ENCODE results near the gene DGKD.

DGKD gene

DNA sequence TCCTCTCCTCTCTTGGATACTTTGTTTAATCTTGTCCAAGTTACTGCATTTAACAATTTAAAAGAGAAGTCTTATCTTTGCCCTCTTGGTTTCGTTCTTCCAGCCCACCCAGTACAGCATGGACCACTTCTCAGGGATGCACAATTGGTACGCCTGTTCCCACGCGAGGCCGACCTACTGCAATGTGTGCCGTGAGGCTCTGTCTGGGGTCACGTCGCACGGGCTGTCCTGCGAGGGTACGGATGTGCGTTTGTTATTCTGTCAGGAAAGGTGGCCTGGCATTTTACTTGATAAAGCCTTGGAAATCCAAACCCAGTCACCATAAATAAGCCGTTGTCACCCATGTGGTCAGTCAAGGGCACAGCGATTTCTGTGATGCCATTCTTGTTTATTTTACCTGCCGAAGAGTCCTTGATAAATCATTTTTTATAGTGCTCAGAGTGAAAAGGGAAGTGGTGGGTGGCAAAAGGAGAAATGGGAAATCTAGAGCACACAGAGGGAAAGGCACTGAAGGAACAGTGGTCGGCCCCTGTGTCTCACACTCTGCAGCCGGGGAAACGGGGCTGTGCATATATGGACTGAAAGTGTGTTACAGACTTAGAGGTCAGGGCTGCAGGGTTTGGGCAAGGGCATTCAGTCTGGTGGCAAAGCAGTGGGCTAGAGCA, 80.5 kb downstream of the DGKD start:
- H3K27me3 Mint-ChIP-seq, result no peaks in the 10 kb centered on the region
- H3K4me1 Mint-ChIP-seq (ENCODE audit: low read depth), result peaks cover 16% of the 10 kb centered on the region
- no peak overlapping the region for H3K27ac Mint-ChIP-seq
- H3K9me3 Mint-ChIP-seq, result no peaks in the 10 kb centered on the region
- H3K4me3 Mint-ChIP-seq, result no peak overlapping the region
- intact Hi-C loops (cut with micrococcal nuclease), result loop anchor here (5.0 kb wide), 1 partner anchor 157 kb away; no protein-coding TSS in a partner anchor
- H3K36me3 Mint-ChIP-seq (ENCODE audit: low read depth), result peaks cover 53% of the 10 kb centered on the region

DNA sequence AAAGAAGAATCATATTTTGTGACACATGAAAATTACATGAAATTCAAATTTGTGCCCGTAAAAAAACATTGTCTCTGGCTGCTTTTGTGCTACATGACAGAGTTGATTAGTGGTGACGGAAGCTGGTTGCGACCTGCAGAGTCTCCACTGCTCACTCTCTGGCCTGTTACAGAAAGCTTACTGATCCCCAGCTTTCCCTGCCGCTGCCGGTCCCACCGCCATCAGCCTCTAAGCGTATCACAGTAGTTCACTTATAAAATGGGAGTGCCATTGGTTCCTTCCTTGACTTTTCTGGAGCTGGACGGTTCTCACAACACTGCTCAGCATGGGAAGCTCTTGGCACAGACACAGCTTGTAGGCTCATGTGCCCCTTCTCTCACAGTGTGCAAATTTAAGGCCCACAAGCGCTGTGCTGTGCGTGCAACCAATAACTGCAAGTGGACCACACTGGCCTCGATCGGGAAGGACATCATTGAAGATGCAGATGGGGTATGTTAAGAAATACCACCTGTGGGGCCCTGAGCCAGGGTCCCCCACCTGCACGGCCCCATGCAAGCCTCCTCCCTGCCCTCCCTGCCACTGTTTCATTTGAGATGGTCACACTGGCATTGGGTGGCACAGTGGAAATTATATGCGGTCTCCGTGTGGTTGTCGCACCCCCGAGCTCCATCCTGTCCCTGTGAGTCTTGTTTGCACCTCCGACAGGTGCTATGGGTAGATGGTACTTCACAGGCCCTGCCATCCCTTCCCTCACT, 81.3 kb downstream of the DGKD start:
- H3K4me1 Mint-ChIP-seq (ENCODE audit: low read depth), result peaks cover 16% of the 10 kb centered on the region
- H3K9me3 Mint-ChIP-seq, result no peaks in the 10 kb centered on the region
- H3K4me3 Mint-ChIP-seq, result no peak overlapping the region
- no peak overlapping the region for H3K27ac Mint-ChIP-seq
- H3K27me3 Mint-ChIP-seq, result no peaks in the 10 kb centered on the region
- peaks cover 61% of the 10 kb centered on the region for H3K36me3 Mint-ChIP-seq (ENCODE audit: low read depth)
- intact Hi-C loops (cut with micrococcal nuclease), result loop anchor here (5.0 kb wide), 1 partner anchor 158 kb away; no protein-coding TSS in a partner anchor

DNA sequence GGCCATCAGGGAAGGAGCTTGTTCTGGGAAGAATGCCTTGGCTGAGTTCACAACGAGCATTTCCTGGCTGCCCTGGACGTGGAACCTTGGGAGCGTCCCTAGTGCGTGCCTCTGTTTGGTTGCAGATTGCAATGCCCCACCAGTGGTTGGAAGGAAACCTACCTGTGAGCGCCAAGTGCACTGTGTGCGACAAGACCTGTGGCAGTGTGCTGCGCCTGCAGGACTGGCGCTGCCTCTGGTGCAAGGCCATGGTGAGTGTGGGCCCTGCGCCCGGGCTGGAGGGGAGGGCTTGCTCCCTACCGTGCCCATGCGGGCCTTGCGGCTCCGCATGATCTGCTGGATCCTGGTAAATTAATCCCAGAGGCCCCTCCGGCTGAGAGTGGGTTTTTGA, 81.9 kb downstream of the DGKD start:
- Mint-ChIP-seq H3K4me3 (no peak overlapping the region), H3K27me3 (no peaks in the 10 kb centered on the region), H3K9me3 (no peaks in the 10 kb centered on the region), H3K27ac (no peak overlapping the region), H3K4me1 (ENCODE audit: low read depth) (peaks cover 16% of the 10 kb centered on the region), H3K36me3 (ENCODE audit: low read depth) (peaks cover 67% of the 10 kb centered on the region)
- intact Hi-C loops (cut with micrococcal nuclease), result loop anchor here (5.0 kb wide), 1 partner anchor 159 kb away; no protein-coding TSS in a partner anchor

DNA sequence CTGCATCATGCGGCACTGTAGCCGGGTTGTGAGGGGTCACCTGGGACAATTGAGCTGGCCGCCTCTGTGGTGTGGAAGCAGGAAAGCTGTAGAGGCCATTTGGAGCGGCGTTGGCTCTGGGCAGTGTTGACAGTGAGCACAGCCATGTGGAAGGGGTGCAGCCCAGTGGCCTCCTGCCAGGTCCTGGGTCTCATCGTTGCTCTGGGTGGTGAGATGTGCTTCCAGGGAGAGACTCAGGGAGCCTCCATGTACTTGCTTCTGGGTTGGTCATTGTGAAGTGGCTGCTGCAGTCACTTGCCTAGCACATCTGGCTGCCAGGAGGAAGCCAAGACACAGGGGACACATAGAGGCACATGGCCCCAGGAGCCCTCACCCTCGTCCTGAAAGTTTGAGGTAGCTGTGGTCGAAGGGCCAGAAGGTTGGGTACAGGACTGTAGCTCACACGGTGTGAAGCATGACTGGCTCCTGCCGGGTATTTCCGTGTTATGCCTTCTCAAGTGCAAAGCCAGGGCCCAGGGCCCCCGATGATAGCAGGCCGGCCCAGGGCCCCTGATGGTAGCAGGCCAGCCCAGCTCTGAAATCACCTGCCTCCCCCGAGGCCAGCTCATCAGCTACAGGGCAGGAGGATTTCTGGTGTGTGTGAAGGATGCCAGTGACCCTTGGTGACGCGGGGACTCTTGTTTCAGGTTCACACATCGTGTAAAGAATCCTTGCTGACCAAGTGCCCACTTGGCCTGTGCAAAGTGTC, 82.6 kb downstream of the DGKD start:
- no peak overlapping the region for H3K4me3 Mint-ChIP-seq
- intact Hi-C loops (cut with micrococcal nuclease), result loop anchor here (5.0 kb wide), 1 partner anchor 160 kb away; no protein-coding TSS in a partner anchor
- H3K4me1 Mint-ChIP-seq (ENCODE audit: low read depth), result peaks cover 16% of the 10 kb centered on the region
- H3K9me3 Mint-ChIP-seq, result no peaks in the 10 kb centered on the region
- no peaks in the 10 kb centered on the region for H3K27me3 Mint-ChIP-seq
- no peak overlapping the region for H3K27ac Mint-ChIP-seq
- H3K36me3 Mint-ChIP-seq (ENCODE audit: low read depth), result peaks cover 74% of the 10 kb centered on the region

DNA sequence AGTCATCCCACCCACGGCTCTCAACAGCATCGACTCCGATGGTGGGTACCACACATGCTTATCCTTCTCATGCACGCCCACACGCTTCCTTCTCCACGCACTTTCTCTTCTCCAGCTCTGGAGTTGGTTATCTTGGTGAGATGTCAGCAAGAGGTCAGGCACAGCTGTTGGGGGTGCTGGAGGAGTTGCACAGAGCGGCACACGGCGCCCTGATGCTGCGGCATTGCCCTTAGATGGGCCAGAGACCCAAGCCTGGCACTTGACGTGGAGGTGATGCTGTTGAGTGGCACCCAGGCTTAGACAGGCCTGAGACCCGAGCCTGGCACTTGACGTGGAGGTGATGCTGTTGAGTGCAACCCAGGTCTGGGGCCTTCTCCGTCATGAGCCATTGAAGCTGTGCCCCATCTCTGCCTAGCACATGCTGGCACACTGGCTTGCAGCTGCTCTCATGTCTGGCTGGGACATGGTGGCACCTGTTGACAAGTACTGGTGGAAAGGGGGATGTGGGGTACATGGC, 83.2 kb downstream of the DGKD start:
- intact Hi-C loops (cut with micrococcal nuclease), result loop anchor here (5.0 kb wide), 1 partner anchor 160 kb away; no protein-coding TSS in a partner anchor
- Mint-ChIP-seq H3K27me3 (no peaks in the 10 kb centered on the region), H3K4me3 (no peak overlapping the region), H3K9me3 (no peaks in the 10 kb centered on the region), H3K4me1 (ENCODE audit: low read depth) (peaks cover 16% of the 10 kb centered on the region), H3K27ac (no peak overlapping the region), H3K36me3 (ENCODE audit: low read depth) (peaks cover 80% of the 10 kb centered on the region)

DNA sequence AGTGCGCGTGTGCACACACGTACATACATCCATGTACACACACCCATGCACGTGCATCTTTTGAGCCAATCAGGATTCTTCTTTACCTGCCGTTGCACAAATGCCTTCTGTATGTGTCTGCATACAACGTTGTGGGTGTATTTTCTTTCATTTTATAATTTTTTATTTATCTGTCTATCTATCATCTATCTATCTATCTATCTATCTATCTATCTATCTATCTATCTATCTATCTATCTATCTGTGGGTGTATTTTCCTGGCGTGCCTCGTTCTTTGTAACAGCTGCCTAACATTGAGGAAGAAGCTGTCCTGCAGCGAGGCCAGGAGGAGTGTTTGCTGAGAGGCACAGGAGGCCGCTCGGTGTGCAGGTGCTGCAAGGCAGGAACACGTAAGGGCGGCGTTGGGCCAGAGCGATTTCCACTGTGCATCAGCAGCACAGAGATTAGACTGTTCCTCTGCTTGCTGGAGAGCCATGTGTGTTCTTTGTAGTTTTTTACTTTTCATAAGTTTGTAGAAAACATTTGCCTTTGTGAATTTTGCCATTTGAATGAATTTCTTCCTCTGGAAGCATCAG, 84.4 kb downstream of the DGKD start:
- H3K4me1 Mint-ChIP-seq (ENCODE audit: low read depth), result peaks cover 16% of the 10 kb centered on the region
- H3K36me3 Mint-ChIP-seq (ENCODE audit: low read depth), result peaks cover 92% of the 10 kb centered on the region
- H3K4me3 Mint-ChIP-seq, result no peak overlapping the region
- intact Hi-C loops (cut with micrococcal nuclease), result loop anchor here (5.0 kb wide), 1 partner anchor 161 kb away; no protein-coding TSS in a partner anchor
- no peaks in the 10 kb centered on the region for H3K9me3 Mint-ChIP-seq
- no peaks in the 10 kb centered on the region for H3K27me3 Mint-ChIP-seq
- H3K27ac Mint-ChIP-seq, result no peak overlapping the region

DNA sequence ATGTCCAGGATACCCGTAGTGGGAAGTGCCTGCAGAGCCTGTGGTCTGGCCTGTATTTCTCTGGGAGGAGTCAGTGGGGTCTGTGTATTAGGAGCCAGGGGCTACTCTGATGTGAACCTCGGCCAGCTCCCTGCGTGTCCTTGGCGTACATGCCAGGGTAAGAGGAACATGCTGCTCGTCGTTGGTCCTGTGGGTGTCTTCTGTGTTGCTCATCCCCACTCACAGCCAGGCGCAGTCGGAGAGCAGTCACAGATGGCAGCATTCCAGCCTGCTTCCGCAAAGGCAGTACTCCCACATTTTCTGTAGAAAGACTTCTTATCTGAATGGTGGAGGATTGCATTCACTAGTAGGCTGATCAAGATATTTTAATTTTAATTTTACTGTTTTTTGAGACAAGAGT, 84.9 kb downstream of the DGKD start:
- Mint-ChIP-seq H3K4me1 (ENCODE audit: low read depth) (peaks cover 15% of the 10 kb centered on the region), H3K27me3 (no peaks in the 10 kb centered on the region), H3K36me3 (ENCODE audit: low read depth) (peaks cover 97% of the 10 kb centered on the region), H3K9me3 (no peaks in the 10 kb centered on the region), H3K4me3 (no peak overlapping the region), H3K27ac (no peak overlapping the region)
- intact Hi-C loops (cut with micrococcal nuclease), result loop anchor here (5.0 kb wide), 1 partner anchor 162 kb away; no protein-coding TSS in a partner anchor

DNA sequence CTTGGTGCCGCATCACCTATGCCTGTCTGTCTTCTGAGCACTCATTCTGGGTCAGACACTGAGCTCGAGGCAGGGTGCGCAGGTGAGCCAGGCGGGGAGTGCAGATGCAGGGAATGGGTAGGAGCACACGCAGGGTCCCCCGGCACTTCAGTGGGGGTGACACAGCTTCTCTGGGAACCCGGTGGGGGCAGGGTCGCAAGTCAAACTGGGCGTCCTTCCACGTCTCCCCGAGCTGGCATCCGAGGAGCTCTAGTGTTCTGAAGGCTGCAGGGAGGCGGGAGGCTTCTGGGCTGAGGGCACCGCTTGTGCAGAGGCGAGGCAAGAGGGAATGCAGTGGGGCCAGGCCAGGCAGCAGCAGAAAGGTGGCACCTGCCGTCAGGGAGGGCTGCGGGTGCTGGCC, 86.0 kb downstream of the DGKD start:
- no peaks in the 10 kb centered on the region for H3K27me3 Mint-ChIP-seq
- peaks cover 4% of the 10 kb centered on the region for H3K4me1 Mint-ChIP-seq (ENCODE audit: low read depth)
- H3K4me3 Mint-ChIP-seq, result no peak overlapping the region
- H3K36me3 Mint-ChIP-seq (ENCODE audit: low read depth), result peaks cover 100% of the 10 kb centered on the region
- intact Hi-C loops (cut with micrococcal nuclease), result loop anchor here (5.0 kb wide), 2 partner anchors 38 to 153 kb away; no protein-coding TSS in a partner anchor
- peak overlapping the region; percentile 33 for H3K27ac Mint-ChIP-seq
- H3K9me3 Mint-ChIP-seq, result no peaks in the 10 kb centered on the region

DNA sequence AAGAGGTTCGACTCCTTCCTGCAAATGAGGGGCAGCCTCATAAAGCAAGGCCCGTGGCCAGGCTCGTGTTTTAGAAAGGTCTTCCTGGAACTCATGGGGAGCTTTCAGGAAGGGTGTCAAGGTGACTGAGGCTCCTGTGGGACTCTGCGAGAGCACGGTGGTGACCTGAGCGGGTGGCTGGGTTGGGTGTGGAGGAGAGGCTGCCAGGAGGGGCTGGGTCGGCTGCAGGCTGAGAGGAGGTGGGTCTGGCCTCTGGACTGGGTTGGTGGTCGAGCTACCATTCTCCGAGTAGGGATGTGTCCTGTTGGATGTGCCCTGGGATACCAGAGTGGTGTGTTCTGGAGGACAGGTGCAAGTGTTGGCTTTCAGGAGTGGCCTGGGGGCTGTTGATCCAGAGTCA, 86.4 kb downstream of the DGKD start:
- intact Hi-C loops (cut with micrococcal nuclease), result loop anchor here (5.0 kb wide), 2 partner anchors 38 to 153 kb away; no protein-coding TSS in a partner anchor
- H3K27me3 Mint-ChIP-seq, result no peaks in the 10 kb centered on the region
- H3K27ac Mint-ChIP-seq, result peak overlapping the region; percentile 33
- H3K9me3 Mint-ChIP-seq, result no peaks in the 10 kb centered on the region
- H3K4me1 Mint-ChIP-seq (ENCODE audit: low read depth), result peaks cover under 1% of the 10 kb centered on the region
- H3K4me3 Mint-ChIP-seq, result no peak overlapping the region
- H3K36me3 Mint-ChIP-seq (ENCODE audit: low read depth), result peaks cover 100% of the 10 kb centered on the region

DNA sequence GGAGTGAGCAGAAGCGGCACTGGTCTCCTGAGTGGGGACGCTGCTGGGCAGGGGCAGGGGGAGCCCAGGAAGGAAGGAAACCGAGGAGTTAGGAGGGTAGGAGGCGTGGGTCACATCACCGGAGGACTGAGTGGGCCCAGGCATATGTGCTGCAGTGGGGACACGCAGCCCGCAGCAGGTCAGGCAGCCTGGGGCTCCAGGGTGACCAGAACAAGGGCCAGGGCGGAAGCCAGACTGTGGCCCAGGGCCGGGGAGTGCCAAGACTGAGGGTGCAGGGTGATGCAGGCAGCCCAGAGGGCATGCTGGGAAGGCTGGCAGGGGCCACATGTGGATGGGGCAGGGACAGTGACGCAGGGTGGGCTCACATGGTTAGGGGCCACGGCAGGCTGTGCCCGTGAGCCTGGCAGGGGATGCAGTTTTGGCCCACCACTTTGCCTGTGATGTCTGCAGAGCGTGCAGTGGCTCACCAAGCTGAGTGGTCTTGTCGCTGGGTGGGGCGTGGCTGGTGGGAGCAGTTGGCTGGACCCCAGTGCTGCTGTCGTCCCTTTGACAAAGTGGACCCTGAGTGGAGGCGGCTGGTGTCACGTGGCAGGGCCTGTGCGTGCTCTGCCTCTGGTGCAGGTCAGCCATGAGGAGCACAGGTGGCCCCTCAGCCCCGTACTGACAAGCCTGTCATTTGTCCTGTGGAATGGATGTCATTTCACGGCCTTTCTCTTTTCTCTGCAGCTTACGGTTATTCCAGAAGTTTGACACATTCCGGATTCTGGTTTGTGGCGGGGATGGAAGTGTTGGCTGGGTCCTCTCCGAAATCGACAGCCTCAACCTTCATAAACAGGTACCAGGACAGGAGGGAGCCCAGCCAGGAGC, 87.1 kb downstream of the DGKD start:
- peaks cover 100% of the 10 kb centered on the region for H3K36me3 Mint-ChIP-seq (ENCODE audit: low read depth)
- H3K27me3 Mint-ChIP-seq, result no peaks in the 10 kb centered on the region
- intact Hi-C loops (cut with micrococcal nuclease), result loop anchor here (5.0 kb wide), 2 partner anchors 39 to 154 kb away; no protein-coding TSS in a partner anchor
- peak overlapping the region; percentile 15 for H3K27ac Mint-ChIP-seq
- H3K4me3 Mint-ChIP-seq, result no peak overlapping the region
- no peaks in the 10 kb centered on the region for H3K9me3 Mint-ChIP-seq
- no peaks in the 10 kb centered on the region for H3K4me1 Mint-ChIP-seq (ENCODE audit: low read depth)

DNA sequence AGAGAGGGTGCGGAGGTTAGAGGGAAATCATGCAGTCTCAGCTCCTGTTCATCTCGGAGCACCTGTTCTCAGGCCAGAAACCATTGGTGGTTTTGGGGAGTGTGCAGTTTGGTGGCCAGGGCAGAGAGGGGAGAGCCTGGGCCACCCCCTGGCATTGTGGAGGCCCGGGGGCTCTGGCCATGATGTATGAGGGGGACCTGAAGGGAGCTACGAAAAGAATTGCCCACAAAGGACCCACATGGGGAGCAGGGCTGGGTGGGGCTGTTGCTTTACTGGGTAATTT, 87.7 kb downstream of the DGKD start:
- no peaks in the 10 kb centered on the region for H3K27me3 Mint-ChIP-seq
- H3K4me3 Mint-ChIP-seq, result no peak overlapping the region
- peaks cover 100% of the 10 kb centered on the region for H3K36me3 Mint-ChIP-seq (ENCODE audit: low read depth)
- H3K9me3 Mint-ChIP-seq, result no peaks in the 10 kb centered on the region
- no peak overlapping the region for H3K27ac Mint-ChIP-seq
- intact Hi-C loops (cut with micrococcal nuclease), result loop anchor here (5.0 kb wide), 2 partner anchors 40 to 155 kb away; no protein-coding TSS in a partner anchor
- H3K4me1 Mint-ChIP-seq (ENCODE audit: low read depth), result no peaks in the 10 kb centered on the region

DNA sequence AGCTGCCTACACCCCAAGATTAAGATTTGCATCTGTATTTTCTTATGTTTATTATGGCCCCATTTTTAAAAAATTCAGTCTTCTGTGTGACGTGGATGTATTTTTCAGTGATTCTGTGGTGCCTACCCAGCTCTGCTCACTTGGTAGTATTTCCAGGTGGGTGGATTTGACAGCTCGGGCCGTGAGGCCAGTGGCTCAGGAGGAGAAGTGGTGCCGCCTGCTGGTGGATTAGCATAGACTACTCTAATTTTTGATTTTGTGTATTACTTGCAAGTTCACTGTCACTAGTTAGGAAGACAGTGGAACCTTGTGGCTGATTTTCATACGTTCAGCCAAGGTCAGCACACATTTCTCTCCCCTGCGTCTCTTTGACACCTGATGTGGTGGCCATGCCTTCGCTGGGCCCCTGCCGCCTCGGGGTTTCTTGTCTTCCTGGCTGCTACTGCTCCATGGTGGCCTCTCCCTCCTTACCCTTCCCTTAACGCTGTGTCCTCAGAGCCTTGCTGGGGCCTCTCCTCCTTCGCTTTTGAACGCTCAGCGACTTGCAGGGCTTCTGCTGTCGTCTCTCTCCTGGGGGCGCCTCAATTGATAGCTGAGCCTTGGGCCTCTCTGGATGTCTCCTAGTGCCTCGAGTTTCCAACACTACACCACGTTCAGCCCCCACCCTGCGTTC, 89.4 kb downstream of the DGKD start:
- Mint-ChIP-seq H3K4me1 (ENCODE audit: low read depth) (no peaks in the 10 kb centered on the region), H3K36me3 (ENCODE audit: low read depth) (peaks cover 100% of the 10 kb centered on the region), H3K4me3 (no peak overlapping the region), H3K27me3 (no peaks in the 10 kb centered on the region), H3K27ac (no peak overlapping the region), H3K9me3 (no peaks in the 10 kb centered on the region)
- intact Hi-C loops (cut with micrococcal nuclease), result loop anchor here (5.0 kb wide), 2 partner anchors 41 to 156 kb away; no protein-coding TSS in a partner anchor

Data from dendritic cell treated with granulocyte-macrophage colony-stimulating factor and Interleukin-4, amounts not matched to agents 40 ng/mL and 50 ng/mL, for 4 days (primary cell).